WTC11 (cell line): Measurements from ENCODE around the gene CTNNA3.

ENCODE experiments used
- IRF2 ChIP-seq: sonication (generic); formaldehyde crosslinking; IDR thresholded peaks from 2 replicates; pipeline ENCODE4 v1.8.0; 2022; ENCODE audit warnings: low read depth, missing genetic modification reagents, borderline replicate concordance
- JUN ChIP-seq: sonication (generic); formaldehyde crosslinking; IDR thresholded peaks from 2 replicates; pipeline ENCODE4 v1.8.0; 2023; ENCODE audit warnings: mild to moderate bottlenecking, missing genetic modification reagents
- SP1 ChIP-seq: sonication (generic); formaldehyde crosslinking; conservative IDR thresholded peaks from 2 replicates; pipeline ENCODE4 v1.8.1; 2022; ENCODE audit warnings: missing genetic modification reagents
- TF ChIP-seq, protein P1 (sequence below): fragments of 200-600 bp; IDR thresholded peaks from 2 replicates; pipeline ENCODE4 v1.8.0; 2022; ENCODE audit warnings: antibody characterized with exemption

DNA sequence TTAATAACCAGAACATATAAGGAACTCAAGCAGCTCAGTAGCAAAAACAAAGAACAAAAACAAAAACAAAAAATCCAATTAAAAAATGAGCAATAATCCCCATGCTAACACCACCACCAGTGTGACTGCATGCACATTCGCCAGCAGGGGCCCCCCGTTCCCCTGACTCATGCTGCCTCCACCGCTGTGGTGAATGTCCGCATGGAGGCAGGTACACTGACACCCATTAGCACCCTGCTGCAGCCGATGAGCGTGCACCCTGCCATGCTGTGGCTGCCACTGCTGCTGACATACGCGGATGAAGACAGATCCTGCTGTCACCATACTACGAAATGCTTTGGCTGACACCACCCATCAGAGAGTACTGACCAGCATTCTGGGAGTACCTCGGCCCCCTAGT lies 1091.8 kb downstream of the CTNNA3 start:
- TF ChIP-seq IRF2 (CRISPR knock-in tag) (no peak), JUN (no peak), SP1 (no peak)
- TF ChIP-seq, protein P1, sequence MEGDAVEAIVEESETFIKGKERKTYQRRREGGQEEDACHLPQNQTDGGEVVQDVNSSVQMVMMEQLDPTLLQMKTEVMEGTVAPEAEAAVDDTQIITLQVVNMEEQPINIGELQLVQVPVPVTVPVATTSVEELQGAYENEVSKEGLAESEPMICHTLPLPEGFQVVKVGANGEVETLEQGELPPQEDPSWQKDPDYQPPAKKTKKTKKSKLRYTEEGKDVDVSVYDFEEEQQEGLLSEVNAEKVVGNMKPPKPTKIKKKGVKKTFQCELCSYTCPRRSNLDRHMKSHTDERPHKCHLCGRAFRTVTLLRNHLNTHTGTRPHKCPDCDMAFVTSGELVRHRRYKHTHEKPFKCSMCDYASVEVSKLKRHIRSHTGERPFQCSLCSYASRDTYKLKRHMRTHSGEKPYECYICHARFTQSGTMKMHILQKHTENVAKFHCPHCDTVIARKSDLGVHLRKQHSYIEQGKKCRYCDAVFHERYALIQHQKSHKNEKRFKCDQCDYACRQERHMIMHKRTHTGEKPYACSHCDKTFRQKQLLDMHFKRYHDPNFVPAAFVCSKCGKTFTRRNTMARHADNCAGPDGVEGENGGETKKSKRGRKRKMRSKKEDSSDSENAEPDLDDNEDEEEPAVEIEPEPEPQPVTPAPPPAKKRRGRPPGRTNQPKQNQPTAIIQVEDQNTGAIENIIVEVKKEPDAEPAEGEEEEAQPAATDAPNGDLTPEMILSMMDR: no peak
